GM12878 (cell line): Measurements from ENCODE around the gene MRPL53. TPM values are rescaled to one million over a fixed set of nuclear protein-coding genes. Genes with fewer than 3 reads are reported as not detected.

Experiments used
- ATAC-seq: fragments of 200-7000 bp; cut with Tn5 transposase; 3 replicates; pipeline ENCODE4 v1.9.1; 2020; ENCODE audit warnings: mild to moderate bottlenecking, moderate library complexity
- BruUV-seq: library from RNA; stranded (reverse); fragments of 400-500 nt; replicated peaks from 2 replicates; lab custom pipeline; 2021; lab: Mats Ljungman, UMichigan
- CTCF ChIA-PET: fragments of 300-600 bp; sonication (Branson Sonifier 250); formaldehyde crosslinking; extraction: SDS; loops from one replicate; lab custom pipeline; 2021; ENCODE audit warnings: inconsistent platforms; lab: Yijun Ruan, JAX
- POLR2A ChIA-PET: fragments of 350-600 bp; formaldehyde crosslinking; extraction: SDS; loops from one replicate; lab custom pipeline; 2021; ENCODE audit warnings: inconsistent platforms; lab: Charles Lee
- RAD21 ChIA-PET: fragments of 300-600 bp; sonication (Branson Sonifier 250); formaldehyde crosslinking; loops from one replicate; lab custom pipeline; 2023; ENCODE audit warnings: antibody characterized with exemption; ENCODE audit not compliant: unreplicated experiment; lab: Charles Lee
- SMC1A ChIA-PET: fragments of 300-600 bp; sonication (Branson Sonifier 250); formaldehyde crosslinking; loops from one replicate; lab custom pipeline; 2023; ENCODE audit not compliant: unreplicated experiment, uncharacterized antibody; lab: Charles Lee
- DNase-seq: peaks from one replicate; pipeline ENCODE4 v3.0.0-alpha.2; 2011; ENCODE audit warnings: low read depth, low spot score
- FAIRE-seq: peaks from 3 replicates; lab custom pipeline; 2011; peaks lifted over from hg19 to GRCh38; lab: Jason Lieb, UNC
- H2AFZ ChIP-seq: 2 replicates; pipeline ENCODE4 v1.6.0; 2011; ENCODE audit warnings: low read depth, low read length, control low read depth; ENCODE audit not compliant: control insufficient read depth
- H3K27ac ChIP-seq: 2 replicates; pipeline ENCODE4 v1.5.1; 2011; ENCODE audit warnings: control low read depth; ENCODE audit not compliant: control insufficient read depth, insufficient read depth
- H3K27me3 ChIP-seq, 2 experiments: replicated peaks in 1 of 2; 2 replicates each; pipeline versions ENCODE4 v1.6.0 to v1.6.1; 2011; ENCODE audit warnings: low read length in 1 of 2; ENCODE audit not compliant: control insufficient read depth in 2 of 2, insufficient read depth in 2 of 2
- H3K36me3 ChIP-seq, 2 experiments: 2 replicates each; pipeline ENCODE4 v1.5.1; 2011; ENCODE audit warnings: low read length in 1 of 2; ENCODE audit not compliant: control insufficient read depth in 2 of 2, insufficient read depth in 2 of 2
- H3K4me1 ChIP-seq: 2 replicates; pipeline ENCODE4 v1.6.1; 2011; ENCODE audit warnings: mild to moderate bottlenecking, low read length, moderate library complexity, mixed read lengths; ENCODE audit not compliant: control insufficient read depth, insufficient read depth
- H3K4me2 ChIP-seq: 2 replicates; pipeline ENCODE4 v1.6.0; 2011; ENCODE audit warnings: control low read depth; ENCODE audit not compliant: control insufficient read depth, insufficient read depth
- H3K4me3 ChIP-seq: fragments of 200-600 bp; sonication (generic); 2 replicates; pipeline ENCODE4 v1.5.1; 2016
- H3K79me2 ChIP-seq: 2 replicates; pipeline ENCODE4 v1.6.0; 2011; ENCODE audit warnings: low read length; ENCODE audit not compliant: control insufficient read depth, insufficient read depth
- H3K9ac ChIP-seq: 2 replicates; pipeline ENCODE4 v1.8.0; 2011; ENCODE audit warnings: low read length, control low read depth, mixed read lengths; ENCODE audit not compliant: control insufficient read depth, insufficient read depth
- H3K9me3 ChIP-seq: replicated peaks from 3 replicates; pipeline ENCODE4 v1.5.1; 2011; ENCODE audit warnings: mild to moderate bottlenecking, low read length; ENCODE audit not compliant: control insufficient read depth, insufficient read depth
- H4K20me1 ChIP-seq: 2 replicates; pipeline ENCODE4 v1.6.0; 2011; ENCODE audit not compliant: control insufficient read depth, insufficient read depth
- CREB1 ChIP-seq: IDR thresholded peaks from 2 replicates; pipeline ENCODE4 v1.6.1; 2012; ENCODE audit warnings: low read depth, mild to moderate bottlenecking, inconsistent platforms
- EP300 ChIP-seq, 2 experiments: fragments of 150-350 bp in 1 of 2; IDR thresholded peaks; 2 replicates each; pipeline ENCODE4 v1.6.1; 2011 to 2012; ENCODE audit warnings: low read depth in 2 of 2, low read length in 2 of 2, borderline replicate concordance in 1 of 2, improper control_type of control experiment in 1 of 2, inconsistent platforms in 1 of 2; ENCODE audit not compliant: control insufficient read depth in 1 of 2
- MXI1 ChIP-seq: fragments of 150-350 bp; IDR thresholded peaks from 2 replicates; pipeline ENCODE4 v1.6.1; 2011; ENCODE audit warnings: low read depth, mild to moderate bottlenecking, inconsistent platforms, low read length, improper control_type of control experiment
- NRF1 ChIP-seq: conservative IDR thresholded peaks from 2 replicates; pipeline ENCODE4 v1.6.1; 2011; ENCODE audit warnings: mild to moderate bottlenecking, low read depth, low read length, improper control_type of control experiment
- TCF7 ChIP-seq: IDR thresholded peaks from 2 replicates; pipeline ENCODE4 v1.6.1; 2014; ENCODE audit warnings: antibody characterized with exemption, borderline replicate concordance
- ZBTB11 ChIP-seq: fragments of 450-650 bp; formaldehyde crosslinking; IDR thresholded peaks from 2 replicates; pipeline ENCODE4 v1.5.0; 2022; ENCODE audit warnings: mild to moderate bottlenecking, missing genetic modification characterization
- WGBS: methylation state at CpG from one replicate; pipeline ENCODE4 v1.1.6; 2016; ENCODE audit warnings: low lambda C conversion rate; ENCODE audit not compliant: insufficient replicate concordance, insufficient coverage; ENCODE audit errors: missing lambda C conversion rate; 5-methylcytosine and 5-hydroxymethylcytosine counted together
- in situ Hi-C: fragments of 300-500 bp; cut with MboI; formaldehyde crosslinking; loops from 9 replicates; pipeline ENCODE4 v1.14.3; 2018; ENCODE audit warnings: mixed read lengths
- intact Hi-C: fragments of 100-400 bp; cut with micrococcal nuclease; formaldehyde crosslinking; loops from one replicate; pipeline ENCODE4 v1.14.2; 2022; ENCODE audit not compliant: unreplicated experiment
- polyA plus RNA-seq, 11 experiments: library from polyadenylated mRNA; depleted of rRNA in 4 of 11; unstranded in 6 of 11; stranded (reverse) in 5 of 11; fragments of >200 nt; fragmentation: Nextera tagmentation in 4 of 11; fragmentation: Illumina TruSeq in 1 of 11; extraction: Ambion mirVana in 4 of 11; extraction: Trizol in 1 of 11; gene quantifications; 1 replicate in 1 of 11; 2 replicates in 10 of 11; pipeline versions ENCODE4 v1.2.1 to v1.2.3, GENCODE V29; 2011 to 2016; ENCODE audit warnings: inconsistent platforms in 2 of 11, missing spikeins in 2 of 11, low read depth in 1 of 11
- total RNA-seq, 4 experiments: library from RNA; depleted of rRNA in 3 of 4; stranded (reverse); fragments of >200 nt in 3 of 4; fragmentation: Illumina TruSeq in 1 of 4; extraction: Trizol in 1 of 4; gene quantifications; 2 replicates each; pipeline versions ENCODE4 v1.2.1 to v1.2.3, GENCODE V29; 2013 to 2021
- TF ChIP-seq, protein P1 (sequence below): IDR thresholded peaks from 2 replicates; pipeline ENCODE4 v1.6.1; 2011; ENCODE audit warnings: low read depth, low read length, improper control_type of control experiment, borderline replicate concordance
- TF ChIP-seq, protein P2 (sequence below): fragments of 150-350 bp; IDR thresholded peaks from 2 replicates; pipeline ENCODE4 v1.6.1; 2016; ENCODE audit warnings: low read depth, low read length

The MRPL53 gene
- total and polyA plus RNA-seq, 10 of the 15 experiments (the other 5 are each of a cell fraction or from before 2014, with no cell fraction given), result 15.1 to 167 (median 80.9) TPM

- BruUV-seq, result no TSS peak
- SMC1A ChIA-PET, result interaction anchor here (1.0 to 1.9 kb wide), 3 partner anchors 14 to 98 kb away, joined by 4 to 5 read pairs (median 4); partner anchors contain the start of genes AUP1 and HTRA2
- Histone ChIP-seq H3K36me3 (peaks cover 12 to 13% of the 10 kb centered on the region in 2 experiments), H3K27ac (no peak overlapping the region), H3K4me2 (no peak overlapping the region), H2AFZ (no peak overlapping the region), H3K4me3 (no peak overlapping the region), H3K9ac (no peak overlapping the region), H3K79me2 (no peaks in the 10 kb centered on the region; the same call in none of the 2 replicates), H3K27me3 (no peaks in the 10 kb centered on the region), H3K4me1 (no peaks in the 10 kb centered on the region), H4K20me1 (no peaks in the 10 kb centered on the region), H3K9me3 (no peaks in the 10 kb centered on the region)
- DNase-seq (no peak), FAIRE-seq (no peak), ATAC-seq (no peak)
- WGBS, result 100% methylated on average over 9 of the region's 9 CpGs
- TF ChIP-seq ZBTB11 (CRISPR knock-in tag), result no peak
- TF ChIP-seq NRF1, result no peak
- no peak for TF ChIP-seq EP300 (IDR thresholded peaks at IDR 0.05; ENCODE audit: borderline replicate concordance in 1 of 2, control insufficient read depth in 1 of 2, low read depth in 2 of 2, low read length in 2 of 2)
- TF ChIP-seq TCF7, result no peak
- TF ChIP-seq, protein P1, sequence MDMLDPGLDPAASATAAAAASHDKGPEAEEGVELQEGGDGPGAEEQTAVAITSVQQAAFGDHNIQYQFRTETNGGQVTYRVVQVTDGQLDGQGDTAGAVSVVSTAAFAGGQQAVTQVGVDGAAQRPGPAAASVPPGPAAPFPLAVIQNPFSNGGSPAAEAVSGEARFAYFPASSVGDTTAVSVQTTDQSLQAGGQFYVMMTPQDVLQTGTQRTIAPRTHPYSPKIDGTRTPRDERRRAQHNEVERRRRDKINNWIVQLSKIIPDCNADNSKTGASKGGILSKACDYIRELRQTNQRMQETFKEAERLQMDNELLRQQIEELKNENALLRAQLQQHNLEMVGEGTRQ, result no peak
- no peak for TF ChIP-seq CREB1
- TF ChIP-seq, protein P2, sequence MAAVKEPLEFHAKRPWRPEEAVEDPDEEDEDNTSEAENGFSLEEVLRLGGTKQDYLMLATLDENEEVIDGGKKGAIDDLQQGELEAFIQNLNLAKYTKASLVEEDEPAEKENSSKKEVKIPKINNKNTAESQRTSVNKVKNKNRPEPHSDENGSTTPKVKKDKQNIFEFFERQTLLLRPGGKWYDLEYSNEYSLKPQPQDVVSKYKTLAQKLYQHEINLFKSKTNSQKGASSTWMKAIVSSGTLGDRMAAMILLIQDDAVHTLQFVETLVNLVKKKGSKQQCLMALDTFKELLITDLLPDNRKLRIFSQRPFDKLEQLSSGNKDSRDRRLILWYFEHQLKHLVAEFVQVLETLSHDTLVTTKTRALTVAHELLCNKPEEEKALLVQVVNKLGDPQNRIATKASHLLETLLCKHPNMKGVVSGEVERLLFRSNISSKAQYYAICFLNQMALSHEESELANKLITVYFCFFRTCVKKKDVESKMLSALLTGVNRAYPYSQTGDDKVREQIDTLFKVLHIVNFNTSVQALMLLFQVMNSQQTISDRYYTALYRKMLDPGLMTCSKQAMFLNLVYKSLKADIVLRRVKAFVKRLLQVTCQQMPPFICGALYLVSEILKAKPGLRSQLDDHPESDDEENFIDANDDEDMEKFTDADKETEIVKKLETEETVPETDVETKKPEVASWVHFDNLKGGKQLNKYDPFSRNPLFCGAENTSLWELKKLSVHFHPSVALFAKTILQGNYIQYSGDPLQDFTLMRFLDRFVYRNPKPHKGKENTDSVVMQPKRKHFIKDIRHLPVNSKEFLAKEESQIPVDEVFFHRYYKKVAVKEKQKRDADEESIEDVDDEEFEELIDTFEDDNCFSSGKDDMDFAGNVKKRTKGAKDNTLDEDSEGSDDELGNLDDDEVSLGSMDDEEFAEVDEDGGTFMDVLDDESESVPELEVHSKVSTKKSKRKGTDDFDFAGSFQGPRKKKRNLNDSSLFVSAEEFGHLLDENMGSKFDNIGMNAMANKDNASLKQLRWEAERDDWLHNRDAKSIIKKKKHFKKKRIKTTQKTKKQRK, result no peak
- no peak for TF ChIP-seq MXI1
- RAD21 ChIA-PET, result interaction anchor here (0.6 to 1.0 kb wide), 2 partner anchors 22 to 100 kb away, joined by 3 read pairs; no protein-coding TSS in a partner anchor
- POLR2A ChIA-PET, result interaction anchor here (0.5 to 1.0 kb wide), 2 partner anchors 22 to 58 kb away, joined by 3 read pairs; no protein-coding TSS in a partner anchor
- CTCF ChIA-PET, result interaction anchor here (0.8 to 19.4 kb wide), 4 partner anchors 14 to 99 kb away, joined by 3 to 280 read pairs (median 4); no protein-coding TSS in a partner anchor
- intact Hi-C loops, result no loop called here
- in situ Hi-C loops, result loop anchor here (10.0 kb wide), 1 partner anchor 96 kb away; no protein-coding TSS in a partner anchor
Observed at GRCh38 chr2:74488643-74489481, 16.4 kb upstream of the MRPL53 start.
